HG03097 (cell line): ENCODE results near the gene C3.

ENCODE experiments used
- ATAC-seq: cut with Tn5 transposase; IDR thresholded peaks from one replicate; pipeline ENCODE4 v1.9.1; 2021; ENCODE audit not compliant: unreplicated experiment, low FRiP score

C3 gene

DNA sequence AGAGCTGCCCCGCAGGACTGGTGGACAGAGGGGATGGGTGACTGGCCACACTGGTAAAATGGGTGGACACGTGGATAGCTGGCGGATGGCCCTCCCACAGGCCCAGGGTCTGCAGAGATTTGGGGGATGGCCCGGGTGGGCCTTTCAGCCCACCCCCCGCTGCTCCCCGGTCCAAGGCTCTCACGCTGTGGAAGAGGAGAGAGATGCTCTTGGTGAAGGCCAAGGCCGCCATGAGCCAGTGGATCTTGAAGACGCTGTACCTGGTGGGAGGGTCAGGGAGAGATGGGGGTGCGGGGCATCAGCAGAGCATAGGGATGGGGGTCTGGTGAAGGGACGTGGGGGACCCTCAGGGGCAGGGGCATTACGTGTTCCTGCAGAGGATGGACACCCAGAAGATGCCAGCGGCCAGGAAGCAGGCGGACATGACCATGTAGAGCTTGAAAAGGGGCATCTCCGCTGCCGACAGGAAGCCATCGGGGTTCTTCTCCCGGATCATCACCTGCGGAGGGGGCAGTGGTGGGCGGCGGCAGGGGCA, 12.4 kb upstream of the C3 start:
- ATAC-seq, result no peak

- ATAC-seq, result no peak
These were observed 11.4 kb upstream of the C3 start for GRCh38 chr19:6731822-6732221.

GRCh38 chr19:6730941-6731670, 10.7 kb upstream of the C3 start:
- ATAC-seq, result no peak

- ATAC-seq, result no peak
These were observed 9.8 kb upstream of the C3 start for GRCh38 chr19:6730153-6730804.

DNA sequence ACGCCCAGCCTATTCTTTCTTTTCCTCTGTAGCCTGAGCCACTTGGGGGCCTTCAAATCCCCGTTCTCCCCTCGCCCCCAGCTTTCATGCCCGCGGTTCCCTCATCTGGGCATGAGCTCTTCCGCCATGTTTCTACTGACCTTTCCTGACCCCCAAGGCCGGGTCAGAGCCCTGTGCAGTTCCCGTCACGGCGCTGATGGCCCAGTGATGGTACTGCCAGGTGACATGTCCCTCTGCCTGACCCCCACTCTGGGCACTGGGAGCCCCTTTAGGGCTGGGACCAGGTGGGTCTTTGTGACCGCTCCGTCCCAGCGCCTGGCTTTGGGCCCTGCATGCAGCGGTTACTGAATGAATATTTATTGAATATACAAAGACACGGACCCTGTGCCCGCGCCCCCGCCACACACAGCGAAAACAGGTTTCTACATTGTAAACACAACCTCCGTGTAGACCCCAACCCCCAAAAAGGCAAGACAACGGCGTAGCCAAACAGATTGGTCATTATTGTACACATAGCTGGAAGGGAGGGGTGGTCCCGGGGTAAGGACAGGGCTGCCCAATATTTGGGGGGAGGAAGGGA, 9.2 kb upstream of the C3 start:
- ATAC-seq, result no peak

DNA sequence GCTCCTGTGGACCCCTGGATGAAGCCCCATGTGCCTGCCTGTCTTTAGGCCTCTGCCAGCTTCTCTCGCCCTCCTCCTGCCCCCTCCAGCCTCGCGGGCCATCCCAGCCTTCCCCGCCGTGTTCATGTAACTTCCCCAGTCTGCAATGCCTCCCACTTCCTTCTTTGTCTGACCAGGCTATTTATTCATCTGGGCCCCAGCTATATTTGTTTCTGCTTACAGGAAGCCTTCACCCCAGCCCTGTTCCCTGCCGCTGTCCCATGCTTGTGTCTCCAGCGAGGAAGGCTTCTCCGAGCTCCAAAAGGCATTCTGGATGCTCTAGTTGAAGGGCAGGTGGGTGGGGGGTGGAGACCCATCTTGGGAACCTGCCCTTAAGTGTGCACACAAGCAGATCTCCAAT, 7.9 kb upstream of the C3 start:
- ATAC-seq, result no peak

- ATAC-seq, result no peak
These were observed 5.2 kb upstream of the C3 start for GRCh38 chr19:6725513-6726231.

GRCh38 chr19:6724631-6725492, 4.4 kb upstream of the C3 start:
- ATAC-seq, result no peak

GRCh38 chr19:6723738-6724137, 3.3 kb upstream of the C3 start:
- no peak for ATAC-seq

DNA sequence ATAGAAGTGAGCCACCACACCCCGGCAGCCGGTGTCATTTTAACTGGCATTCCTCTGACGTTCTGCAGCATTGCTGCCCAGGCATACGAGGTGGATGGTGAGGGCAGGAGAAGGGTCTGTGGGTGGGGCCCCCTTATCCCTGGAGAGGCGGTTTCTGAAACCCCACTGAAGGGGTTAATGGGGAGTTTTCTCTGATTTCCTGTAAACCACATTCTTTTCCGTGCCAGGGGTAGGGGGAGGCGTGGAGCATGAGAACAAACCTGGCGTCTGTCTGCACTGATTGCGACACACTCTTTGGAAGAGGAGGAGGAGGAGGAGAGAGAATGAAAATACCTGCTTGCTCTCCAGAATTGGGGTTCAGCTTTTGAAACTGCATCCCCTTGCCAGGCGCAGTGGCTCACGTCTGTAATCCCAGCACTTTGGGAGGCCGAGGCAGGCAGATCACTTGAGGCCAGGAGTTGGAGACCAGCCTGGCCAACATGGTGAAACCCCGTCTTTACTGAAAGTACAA, 2.7 kb upstream of the C3 start:
- no peak for ATAC-seq

GRCh38 chr19:6721773-6722172, 1.3 kb upstream of the C3 start:
- ATAC-seq, result no peak

GRCh38 chr19:6721138-6721474, 656 bp upstream of the C3 start:
- ATAC-seq, result no peak

DNA sequence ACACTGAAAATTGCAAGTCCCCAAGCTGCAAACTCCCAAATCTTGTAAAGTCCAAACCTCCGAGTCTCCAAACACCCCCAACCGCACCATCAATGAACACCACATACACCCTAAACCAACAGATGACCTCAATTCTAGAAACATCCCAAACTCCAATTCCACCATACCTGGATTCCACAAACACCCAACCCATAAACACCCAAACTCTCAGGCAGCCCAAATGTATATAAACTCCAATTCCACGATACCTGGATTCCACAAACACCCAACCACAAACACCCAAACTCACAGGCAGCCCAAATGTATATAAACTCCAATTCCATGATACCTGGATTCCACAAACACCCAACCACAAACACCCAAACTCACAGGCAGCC, 470 bp downstream of the C3 start:
- ATAC-seq, result no peak

- ATAC-seq, result no peak
These were observed 949 bp downstream of the C3 start for GRCh38 chr19:6719540-6719861.

- ATAC-seq, result no peak
These were observed 1.5 kb downstream of the C3 start for GRCh38 chr19:6718741-6719539.

GRCh38 chr19:6718111-6718740, 2.2 kb downstream of the C3 start:
- ATAC-seq, result no peak

- ATAC-seq, result no peak
These were observed 2.9 kb downstream of the C3 start for GRCh38 chr19:6717441-6717971.

DNA sequence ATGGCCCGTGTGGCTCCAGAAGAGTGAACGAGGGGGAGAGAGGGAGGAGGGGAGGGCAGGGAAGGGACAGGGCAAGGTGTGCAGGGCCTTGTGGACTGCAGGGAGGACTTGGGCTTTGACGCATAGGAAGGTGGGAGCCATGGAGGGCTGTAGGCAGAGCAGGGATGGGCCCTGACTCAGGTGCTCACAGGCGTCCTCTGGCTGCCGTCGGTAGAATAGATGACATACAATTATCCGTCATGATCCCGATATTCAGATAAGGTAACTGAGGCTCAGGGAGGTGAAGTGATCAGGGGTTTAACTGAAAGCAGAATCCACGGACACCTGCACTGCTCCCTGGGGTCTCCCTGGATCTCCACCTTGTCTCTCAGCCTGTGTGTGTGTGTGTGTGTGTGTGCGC, 3.4 kb downstream of the C3 start:
- ATAC-seq, result no peak

- ATAC-seq, result no peak
These were observed 3.9 kb downstream of the C3 start for GRCh38 chr19:6716610-6716970.
